Keratinocyte (primary cell): ENCODE measurements around the gene CHRM1. TPM values are rescaled to one million over a fixed set of nuclear protein-coding genes. Genes with fewer than 3 reads are reported as not detected.

Experiments
- DNase-seq: peaks from one replicate; pipeline ENCODE4 v3.0.0-alpha.2; 2011; ENCODE audit warnings: low read depth, missing footprints, low spot score
- FAIRE-seq: peaks from 2 replicates; lab custom pipeline; 2011; peaks lifted over from hg19 to GRCh38; lab: Jason Lieb, UNC
- H2AFZ ChIP-seq: 2 replicates; pipeline ENCODE4 v1.6.0; 2012; ENCODE audit warnings: low read length, control low read depth, inconsistent platforms; ENCODE audit not compliant: control insufficient read depth
- H3K27ac ChIP-seq: 2 replicates; pipeline ENCODE4 v1.5.1; 2011; ENCODE audit warnings: low read length; ENCODE audit not compliant: control insufficient read depth, insufficient read depth
- H3K27me3 ChIP-seq: 3 replicates; pipeline ENCODE4 v1.6.0; 2011; ENCODE audit warnings: low read length; ENCODE audit not compliant: control insufficient read depth, insufficient read depth; ENCODE audit errors: extremely low read depth
- H3K36me3 ChIP-seq, 2 experiments: 2 replicates in 1 of 2; 3 replicates in 1 of 2; pipeline ENCODE4 v1.5.1; 2011; ENCODE audit warnings: low read length in 2 of 2, mild to moderate bottlenecking in 1 of 2; ENCODE audit not compliant: control insufficient read depth in 2 of 2, insufficient read depth in 2 of 2; ENCODE audit errors: extremely low read depth in 1 of 2
- H3K4me1 ChIP-seq: 3 replicates; pipeline ENCODE4 v1.5.1; 2011; ENCODE audit warnings: low read length; ENCODE audit not compliant: control insufficient read depth, insufficient read depth; ENCODE audit errors: extremely low read depth
- H3K4me2 ChIP-seq: 3 replicates; pipeline ENCODE4 v1.6.0; 2011; ENCODE audit warnings: low read depth, low read length; ENCODE audit not compliant: control insufficient read depth, insufficient read depth; ENCODE audit errors: extremely low read depth
- H3K4me3 ChIP-seq, 3 experiments: fragments of 200-600 bp in 1 of 3; sonication (generic) in 1 of 3; 2 replicates in 2 of 3; 3 replicates in 1 of 3; pipeline ENCODE4 v1.5.1; 2011 to 2016; ENCODE audit warnings: low read length in 3 of 3, mild to moderate bottlenecking in 3 of 3, control low read depth in 2 of 3, inconsistent platforms in 1 of 3, low read depth in 1 of 3, mixed read lengths in 1 of 3, mixed run types in 1 of 3, moderate library complexity in 1 of 3; ENCODE audit not compliant: control insufficient read depth in 2 of 3, insufficient read depth in 2 of 3; ENCODE audit errors: extremely low read depth in 1 of 3
- H3K79me2 ChIP-seq: 2 replicates; pipeline ENCODE4 v1.6.0; 2012; ENCODE audit warnings: low read length; ENCODE audit not compliant: control insufficient read depth, insufficient read depth
- H3K9ac ChIP-seq: 3 replicates; pipeline ENCODE4 v1.6.0; 2011; ENCODE audit warnings: low read length; ENCODE audit not compliant: control insufficient read depth, insufficient read depth; ENCODE audit errors: extremely low read depth
- H3K9me1 ChIP-seq: 3 replicates; pipeline ENCODE4 v1.6.0; 2011; ENCODE audit warnings: low read length; ENCODE audit not compliant: control insufficient read depth, insufficient read depth; ENCODE audit errors: extremely low read depth
- H3K9me3 ChIP-seq: 2 replicates; pipeline ENCODE4 v1.5.1; 2012; ENCODE audit warnings: low read depth, low read length; ENCODE audit not compliant: control insufficient read depth
- H4K20me1 ChIP-seq: 3 replicates; pipeline ENCODE4 v1.6.0; 2011; ENCODE audit warnings: low read length; ENCODE audit not compliant: control insufficient read depth, insufficient read depth; ENCODE audit errors: extremely low read depth
- CTCF ChIP-seq, 3 experiments: IDR thresholded peaks in 1 of 3; conservative IDR thresholded peaks in 1 of 3; optimal IDR thresholded peaks in 1 of 3; 2 replicates in 2 of 3; 3 replicates in 1 of 3; pipeline versions ENCODE3 to v1.5.1; 2011; ENCODE audit warnings: low read length in 3 of 3, mild to moderate bottlenecking in 3 of 3, moderate library complexity in 2 of 3, control low read depth in 1 of 3, inconsistent platforms in 1 of 3; ENCODE audit not compliant: insufficient read depth in 2 of 3; ENCODE audit errors: extremely low read depth in 1 of 3
- EZH2 ChIP-seq: IDR thresholded peaks from one replicate; pipeline ENCODE4 v1.6.1; 2012; ENCODE audit warnings: inconsistent platforms, mild to moderate bottlenecking, low read length, moderate library complexity
- dilution Hi-C: fragments of 300-500 bp; cut with MboI; formaldehyde crosslinking; loops from one replicate; pipeline ENCODE4 v1.7.0; 2020; ENCODE audit warnings: low sequenced_read_pairs; ENCODE audit not compliant: extremely low pct_ligation_motif_present
- polyA plus RNA-seq, 5 experiments: library from polyadenylated mRNA; depleted of rRNA in 3 of 5; stranded (reverse) in 3 of 5; stranded (forward) in 1 of 5; unstranded in 1 of 5; fragments of >200 nt; gene quantifications; 1 replicate in 1 of 5; 2 replicates in 3 of 5; 3 replicates in 1 of 5; pipeline versions ENCODE4 v1.2.1 to v1.2.3, GENCODE V29; 2011 to 2012; ENCODE audit warnings: missing spikeins in 2 of 5, low read depth in 1 of 5, low replicate concordance in 1 of 5

Gene CHRM1
- polyA plus RNA-seq, 1 donor (not counting 4 experiments of a cell fraction or from before 2014, with no cell fraction given): not detected

GRCh38 chr11:62897311-62897710 is 23.9 kb downstream of the CHRM1 start:
- H4K20me1 ChIP-seq: no peaks in the 10 kb centered on the region
- no peaks in the 10 kb centered on the region for H3K4me1 ChIP-seq
- no peaks in the 10 kb centered on the region for H3K36me3 ChIP-seq
- no peak for DNase-seq
- H3K27me3 ChIP-seq: no peaks in the 10 kb centered on the region
- H2AFZ ChIP-seq: no peak overlapping the region
- no peak for FAIRE-seq
- H3K9me3 ChIP-seq: no peaks in the 10 kb centered on the region
- H3K79me2 ChIP-seq: no peaks in the 10 kb centered on the region
- dilution Hi-C loops: loop anchor here (10.0 kb wide), 1 partner anchor 107 kb away; no protein-coding TSS in a partner anchor
- H3K9me1 ChIP-seq: no peaks in the 10 kb centered on the region
- TF ChIP-seq EZH2 (no peak), CTCF (optimal IDR thresholded peaks at IDR 0.05 in 1 of 3, IDR thresholded peaks at IDR 0.05 in 1 of 3, conservative IDR thresholded peaks at IDR 0.05 in 1 of 3; ENCODE audit: extremely low read depth in 1 of 3, insufficient read depth in 2 of 3, low read length in 3 of 3) (no peak)
- H3K4me3 ChIP-seq: no peak overlapping the region
- no peak overlapping the region for H3K27ac ChIP-seq
- no peak overlapping the region for H3K9ac ChIP-seq
- no peak overlapping the region for H3K4me2 ChIP-seq

- FAIRE-seq (no peak), DNase-seq (no peak)
- dilution Hi-C loops: loop anchor here (10.0 kb wide), 1 partner anchor 109 kb away; no protein-coding TSS in a partner anchor
- no peak overlapping the region for H3K4me3 ChIP-seq
- H3K4me1 ChIP-seq: no peaks in the 10 kb centered on the region
- no peaks in the 10 kb centered on the region for H3K9me1 ChIP-seq
- no peak overlapping the region for H3K9ac ChIP-seq
- H4K20me1 ChIP-seq: no peaks in the 10 kb centered on the region
- H3K36me3 ChIP-seq: no peaks in the 10 kb centered on the region
- no peak overlapping the region for H3K27ac ChIP-seq
- no peaks in the 10 kb centered on the region for H3K79me2 ChIP-seq
- no peak overlapping the region for H2AFZ ChIP-seq
- no peak overlapping the region for H3K4me2 ChIP-seq
- no peaks in the 10 kb centered on the region for H3K9me3 ChIP-seq
- TF ChIP-seq EZH2 (no peak), CTCF (optimal IDR thresholded peaks at IDR 0.05 in 1 of 3, IDR thresholded peaks at IDR 0.05 in 1 of 3, conservative IDR thresholded peaks at IDR 0.05 in 1 of 3; ENCODE audit: extremely low read depth in 1 of 3, insufficient read depth in 2 of 3, low read length in 3 of 3) (no peak)
- no peaks in the 10 kb centered on the region for H3K27me3 ChIP-seq
Observed at GRCh38 chr11:62896049-62896448, 25.1 kb downstream of the CHRM1 start.
